H1 (cell line): ENCODE measurements around the gene EGFR. TPM values are rescaled to one million over a fixed set of nuclear protein-coding genes. Genes with fewer than 3 reads are reported as not detected.

ENCODE experiments used
- CTCF ChIA-PET: fragments of 300-600 bp; sonication (Branson Sonifier 250); formaldehyde crosslinking; loops from one replicate; lab custom pipeline; 2021; ENCODE audit not compliant: partially characterized antibody; lab: Charles Lee
- POLR2A ChIA-PET: fragments of 300-600 bp; sonication (Branson Sonifier 250); formaldehyde crosslinking; loops from one replicate; lab custom pipeline; 2021; ENCODE audit warnings: inconsistent platforms; ENCODE audit not compliant: partially characterized antibody; lab: Charles Lee
- DNase-seq, 2 experiments: peaks; one replicate each; pipeline versions ENCODE4 v3.0.0 to v3.0.0-alpha.2; 2010 to 2022; ENCODE audit warnings: low spot score in 2 of 2, low read depth in 1 of 2, mixed read lengths in 1 of 2
- FAIRE-seq: peaks from 2 replicates; lab custom pipeline; 2011; peaks lifted over from hg19 to GRCh38; lab: Jason Lieb, UNC
- H2AFZ ChIP-seq: 2 replicates; pipeline ENCODE4 v1.8.1; 2012; ENCODE audit warnings: low read length, inconsistent platforms
- H2AK5ac ChIP-seq: 2 replicates; pipeline ENCODE4 v1.6.1; 2013; ENCODE audit warnings: low read depth, low read length
- H2BK120ac ChIP-seq: replicated peaks from 2 replicates; pipeline ENCODE3; 2013; ENCODE audit warnings: low read depth, low read length, inconsistent platforms
- H2BK12ac ChIP-seq: 2 replicates; pipeline ENCODE4 v1.6.1; 2013; ENCODE audit warnings: low read depth, low read length
- H2BK15ac ChIP-seq: 2 replicates; pipeline ENCODE4 v1.6.1; 2013; ENCODE audit warnings: low read length
- H2BK20ac ChIP-seq: 2 replicates; pipeline ENCODE4 v1.6.1; 2013; ENCODE audit warnings: low read length
- H2BK5ac ChIP-seq: 2 replicates; pipeline ENCODE4 v1.6.1; 2013; ENCODE audit warnings: low read depth, low read length
- H3K14ac ChIP-seq: 2 replicates; pipeline ENCODE4 v1.6.1; 2013; ENCODE audit warnings: inconsistent platforms; ENCODE audit not compliant: insufficient read length
- H3K18ac ChIP-seq: 2 replicates; pipeline ENCODE4 v1.6.1; 2013; ENCODE audit warnings: low read length; ENCODE audit errors: extremely low read depth
- H3K23ac ChIP-seq: 2 replicates; pipeline ENCODE4 v1.6.1; 2013; ENCODE audit warnings: inconsistent platforms; ENCODE audit not compliant: insufficient read length
- H3K23me2 ChIP-seq: 2 replicates; pipeline ENCODE4 v1.6.1; 2013; ENCODE audit warnings: low read depth, low read length
- H3K27ac ChIP-seq: 2 replicates; pipeline ENCODE4 v1.6.1; 2011; ENCODE audit warnings: low read depth, low read length, inconsistent platforms
- H3K27me3 ChIP-seq, 4 experiments: replicated peaks in 1 of 4; 1 replicate in 1 of 4; 2 replicates in 3 of 4; pipeline versions ENCODE4 v1.6.1 to v1.8.1; 2011 to 2013; ENCODE audit warnings: low read length in 3 of 4, mild to moderate bottlenecking in 3 of 4, inconsistent platforms in 2 of 4, mixed read lengths in 2 of 4, moderate library complexity in 1 of 4; ENCODE audit not compliant: control insufficient read depth in 3 of 4, insufficient read depth in 3 of 4; ENCODE audit errors: extremely low read depth in 1 of 4
- H3K36me3 ChIP-seq, 4 experiments: 2 replicates each; pipeline versions ENCODE4 v1.6.1 to v1.8.1; 2011 to 2013; ENCODE audit warnings: mild to moderate bottlenecking in 4 of 4, low read length in 3 of 4, moderate library complexity in 2 of 4, control low read depth in 1 of 4, inconsistent platforms in 1 of 4; ENCODE audit not compliant: insufficient read depth in 4 of 4, control insufficient read depth in 2 of 4
- H3K4ac ChIP-seq: replicated peaks from 2 replicates; pipeline ENCODE3; 2013; ENCODE audit warnings: low read length, low read depth, mixed read lengths, inconsistent platforms; ENCODE audit not compliant: insufficient read length
- H3K4me1 ChIP-seq, 4 experiments: replicated peaks in 1 of 4; 1 replicate in 1 of 4; 2 replicates in 3 of 4; pipeline versions ENCODE4 v1.6.1 to v1.8.1; 2011 to 2013; ENCODE audit warnings: low read length in 3 of 4, inconsistent platforms in 2 of 4, mixed read lengths in 1 of 4; ENCODE audit not compliant: insufficient read depth in 4 of 4, control insufficient read depth in 3 of 4
- H3K4me2 ChIP-seq, 2 experiments: 2 replicates each; pipeline versions ENCODE4 v1.6.1 to v1.8.1; 2011 to 2013; ENCODE audit warnings: low read depth in 2 of 2, low read length in 2 of 2, control low read depth in 1 of 2, inconsistent platforms in 1 of 2, mild to moderate bottlenecking in 1 of 2; ENCODE audit not compliant: insufficient read depth in 1 of 2
- H3K4me3 ChIP-seq, 4 experiments: fragments of 200-600, 300-600 bp in 1 of 4; sonication (generic), shearing (Covaris generic), sonication (Bioruptor Twin) in 1 of 4; 2 replicates each; pipeline versions ENCODE4 v1.5.1 to v1.8.1; 2011 to 2016; ENCODE audit warnings: low read length in 4 of 4, low read depth in 3 of 4, control low read depth in 2 of 4, inconsistent platforms in 2 of 4, mild to moderate bottlenecking in 2 of 4, mixed read lengths in 1 of 4, moderate library complexity in 1 of 4; ENCODE audit not compliant: insufficient read depth in 2 of 4; ENCODE audit errors: extremely low read depth in 1 of 4
- H3K56ac ChIP-seq: replicated peaks from 2 replicates; pipeline ENCODE3; 2013; ENCODE audit warnings: low read depth, mild to moderate bottlenecking, mixed read lengths, low read length, inconsistent platforms; ENCODE audit not compliant: insufficient read length
- H3K79me1 ChIP-seq: 2 replicates; pipeline ENCODE4 v1.6.1; 2013; ENCODE audit warnings: low read depth, low read length, control low read depth
- H3K79me2 ChIP-seq, 2 experiments: 2 replicates each; pipeline versions ENCODE4 v1.6.1 to v1.8.1; 2012 to 2013; ENCODE audit warnings: low read length in 2 of 2, mild to moderate bottlenecking in 2 of 2, inconsistent platforms in 1 of 2; ENCODE audit not compliant: insufficient read depth in 2 of 2, control insufficient read depth in 1 of 2
- H3K9ac ChIP-seq, 4 experiments: replicated peaks in 1 of 4; 1 replicate in 1 of 4; 2 replicates in 3 of 4; pipeline versions ENCODE4 v1.6.1 to v1.8.1; 2011 to 2013; ENCODE audit warnings: low read depth in 3 of 4, low read length in 3 of 4, control low read depth in 2 of 4, mild to moderate bottlenecking in 2 of 4, moderate library complexity in 2 of 4, inconsistent platforms in 1 of 4; ENCODE audit errors: extremely low read depth in 1 of 4
- H3K9me3 ChIP-seq, 2 experiments: 2 replicates each; pipeline versions ENCODE4 v1.6.1 to v1.8.1; 2012 to 2013; ENCODE audit warnings: mild to moderate bottlenecking in 2 of 2, moderate library complexity in 2 of 2, control low read depth in 1 of 2, inconsistent platforms in 1 of 2, low read depth in 1 of 2, low read length in 1 of 2, mixed read lengths in 1 of 2; ENCODE audit not compliant: insufficient read depth in 2 of 2
- H4K20me1 ChIP-seq, 2 experiments: replicated peaks in 1 of 2; 2 replicates each; pipeline versions ENCODE3 to v1.8.1; 2011 to 2013; ENCODE audit warnings: inconsistent platforms in 2 of 2, low read length in 2 of 2, mild to moderate bottlenecking in 1 of 2; ENCODE audit not compliant: insufficient read depth in 2 of 2, control insufficient read depth in 1 of 2
- H4K5ac ChIP-seq: 2 replicates; pipeline ENCODE4 v1.6.1; 2013; ENCODE audit warnings: low read length, low read depth, mixed read lengths, inconsistent platforms; ENCODE audit not compliant: insufficient read length
- H4K8ac ChIP-seq: 2 replicates; pipeline ENCODE4 v1.8.0; 2013; ENCODE audit warnings: mild to moderate bottlenecking, moderate library complexity, low read length, inconsistent platforms; ENCODE audit not compliant: insufficient read depth; ENCODE audit errors: extremely low read depth
- H4K91ac ChIP-seq: replicated peaks from 2 replicates; pipeline ENCODE3; 2013; ENCODE audit warnings: low read length, mixed read lengths, inconsistent platforms; ENCODE audit not compliant: insufficient read length
- BRCA1 ChIP-seq: IDR thresholded peaks from 2 replicates; pipeline ENCODE4 v1.6.1; 2012; ENCODE audit warnings: low read depth, low read length, improper control_type of control experiment
- CBX5 ChIP-seq: fragments of 300-800, 300-1000 bp; sonication (generic); IDR thresholded peaks from 2 replicates; pipeline ENCODE4 v1.7.1; 2016; ENCODE audit warnings: antibody characterized with exemption, low read length, low read depth
- CTBP2 ChIP-seq: IDR thresholded peaks from 2 replicates; pipeline ENCODE4 v1.7.0; 2011; ENCODE audit warnings: borderline replicate concordance, mild to moderate bottlenecking, moderate library complexity, mixed read lengths, low read length; ENCODE audit not compliant: insufficient read depth, insufficient read length
- CTCF ChIP-seq, 3 experiments: IDR thresholded peaks; 1 replicate in 2 of 3; 2 replicates in 1 of 3; pipeline versions ENCODE4 v1.5.1 to v1.6.1; 2011; ENCODE audit warnings: low read length in 3 of 3, mild to moderate bottlenecking in 3 of 3, inconsistent platforms in 2 of 3, low read depth in 1 of 3, moderate library complexity in 1 of 3; ENCODE audit not compliant: insufficient read depth in 1 of 3; ENCODE audit errors: control extremely low read depth in 1 of 3
- FOSL1 ChIP-seq: IDR thresholded peaks from 2 replicates; pipeline ENCODE4 v1.6.1; 2011; ENCODE audit warnings: mild to moderate bottlenecking, low read depth, low read length, moderate library complexity; ENCODE audit not compliant: insufficient read depth
- HDAC6 ChIP-seq: IDR thresholded peaks from one replicate; pipeline ENCODE4 v1.7.1; 2012; ENCODE audit warnings: low read depth, mild to moderate bottlenecking, inconsistent platforms, low read length, moderate library complexity
- SIN3A ChIP-seq, 2 experiments: IDR thresholded peaks in 1 of 2; conservative IDR thresholded peaks in 1 of 2; 2 replicates each; pipeline ENCODE4 v1.6.1; 2011 to 2012; ENCODE audit warnings: low read length in 2 of 2, improper control_type of control experiment in 1 of 2, low read depth in 1 of 2, mild to moderate bottlenecking in 1 of 2
- TEAD4 ChIP-seq: IDR thresholded peaks from 2 replicates; pipeline ENCODE4 v1.6.1; 2012; ENCODE audit warnings: low read depth, low read length, inconsistent platforms, mixed read lengths
- WGBS, 2 experiments: shearing (Covaris generic) in 1 of 2; methylation state at CpG; one replicate each; pipeline versions ENCODE4 v1.1.6 to v1.1.7; 2013 to 2015; ENCODE audit warnings: low lambda C conversion rate in 2 of 2, mixed read lengths in 2 of 2, inconsistent platforms in 1 of 2, low coverage in 1 of 2, missing lambda C conversion rate in 1 of 2; ENCODE audit not compliant: insufficient replicate concordance in 2 of 2, insufficient coverage in 1 of 2, insufficient read length in 1 of 2; ENCODE audit errors: extremely low coverage in 1 of 2, missing lambda C conversion rate in 1 of 2; 5-methylcytosine and 5-hydroxymethylcytosine counted together
- polyA plus RNA-seq, 7 experiments: library from polyadenylated mRNA; depleted of rRNA in 3 of 7; stranded (reverse) in 5 of 7; unstranded in 2 of 7; fragments of >200 nt in 5 of 7; fragments of 200-250 nt in 2 of 7; gene quantifications; 1 replicate in 5 of 7; 2 replicates in 1 of 7; 4 replicates in 1 of 7; pipeline versions ENCODE4 v1.2.1 to v1.2.3, GENCODE V29; 2011 to 2013; ENCODE audit warnings: missing spikeins in 2 of 7, mixed read lengths in 2 of 7
- total RNA-seq: library from RNA; stranded (reverse); fragmentation: NEBNext Ultra II Directional; extraction: Animal tissue kit (Norgen Biotek cat#: 25700); gene quantifications from 2 replicates; pipeline ENCODE4 v1.2.1, GENCODE V29; 2021

The EGFR gene
- total and polyA plus RNA-seq, 2 of the 8 experiments (the other 6 are each of a cell fraction or from before 2014, with no cell fraction given) = 1.9 to 5.8 TPM

DNA sequence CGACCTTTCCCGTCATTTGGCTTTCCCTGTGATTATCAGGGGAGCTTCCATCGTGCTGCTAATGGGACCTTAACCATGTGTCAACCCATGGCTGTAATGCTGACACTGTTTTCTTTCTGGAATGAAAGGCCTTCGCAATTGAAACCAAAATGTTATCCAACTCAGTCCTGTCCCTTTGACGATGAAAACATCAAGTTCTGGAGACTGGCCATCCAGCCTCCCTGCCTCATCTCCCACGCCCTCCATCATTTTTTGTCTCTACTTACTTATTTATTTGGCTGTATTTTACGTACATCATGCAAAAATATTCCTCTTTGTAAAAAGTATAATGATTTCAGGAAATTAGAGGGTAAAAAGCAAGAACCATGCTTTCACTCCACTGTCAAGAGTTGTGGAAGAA, 69.8 kb downstream of the EGFR start:
- no peak overlapping the region for H3K4ac ChIP-seq
- H4K91ac ChIP-seq = no peak overlapping the region
- DNase-seq = no peak
- H3K23ac ChIP-seq = no peak overlapping the region
- POLR2A ChIA-PET = no interaction called here
- H3K23me2 ChIP-seq = no peaks in the 10 kb centered on the region; the same call in 1 of the 2 replicates
- H2BK20ac ChIP-seq = no peak overlapping the region
- 77% methylated on average over 7 of the region's 7 CpGs; no CpG with 5 or more reads in 1 of the 2 experiments for WGBS, 2 experiments
- no peaks in the 10 kb centered on the region for H3K27me3 ChIP-seq
- H4K8ac ChIP-seq = no peak overlapping the region
- H2BK15ac ChIP-seq = no peak overlapping the region
- H3K79me2 ChIP-seq = no peaks in the 10 kb centered on the region
- no peak overlapping the region for H3K4me2 ChIP-seq
- no peak overlapping the region for H3K4me3 ChIP-seq
- no peak for FAIRE-seq
- H4K20me1 ChIP-seq = no peaks in the 10 kb centered on the region
- H2BK120ac ChIP-seq = no peak overlapping the region
- no peak overlapping the region for H2BK5ac ChIP-seq
- CTCF ChIA-PET = no interaction called here
- no peak overlapping the region for H3K56ac ChIP-seq
- no peak overlapping the region for H2BK12ac ChIP-seq
- H3K9me3 ChIP-seq = no peaks in the 10 kb centered on the region
- TF ChIP-seq FOSL1 (no peak), CTBP2 (no peak), CTCF (IDR thresholded peaks at IDR 0.05; ENCODE audit: control extremely low read depth in 1 of 3, insufficient read depth in 1 of 3, low read depth in 1 of 3, low read length in 3 of 3) (no peak), TEAD4 (no peak), HDAC6 (no peak), SIN3A (conservative IDR thresholded peaks at IDR 0.05 in 1 of 2, IDR thresholded peaks at IDR 0.05 in 1 of 2; ENCODE audit: low read depth in 1 of 2, low read length in 2 of 2) (no peak), CBX5 (no peak), BRCA1 (no peak)
- H3K9ac ChIP-seq = no peak overlapping the region
- no peak overlapping the region for H4K5ac ChIP-seq
- no peaks in the 10 kb centered on the region for H3K36me3 ChIP-seq
- H2AFZ ChIP-seq = no peak overlapping the region
- no peaks in the 10 kb centered on the region for H3K79me1 ChIP-seq
- H3K18ac ChIP-seq = no peak overlapping the region
- no peak overlapping the region for H3K27ac ChIP-seq
- H2AK5ac ChIP-seq = no peak overlapping the region
- no peak overlapping the region for H3K14ac ChIP-seq
- H3K4me1 ChIP-seq = peaks cover 0 to 3% (median 1%) of the 10 kb centered on the region in 4 experiments; a peak in 3 of 7 replicates
